ENCODE measurements around the gene RBM38.
A peak's percentile ranks its signal among the peaks of the same experiment; 100 is the strongest.

RBM38 gene

DNA sequence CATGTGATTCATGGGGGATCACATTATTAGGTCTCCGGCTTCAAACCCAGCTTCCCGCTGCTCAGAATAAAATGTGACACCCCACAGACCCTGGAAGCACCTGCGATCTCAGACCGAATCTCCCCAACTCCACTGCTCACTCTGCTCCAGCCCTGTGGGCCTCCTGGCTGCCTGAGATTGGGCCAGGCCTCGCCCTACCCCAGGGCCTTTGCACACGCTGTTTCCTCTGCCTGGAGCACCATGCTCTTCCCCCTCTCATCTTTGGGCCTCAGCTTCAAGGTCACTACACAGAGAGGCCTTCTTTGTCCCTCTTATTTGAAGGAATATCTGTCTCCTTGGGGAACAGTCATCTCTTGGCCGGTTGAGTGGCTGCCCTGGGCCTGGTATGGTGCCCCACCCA lies 48.8 kb downstream of the RBM38 start:
- DNase-seq: no peak

DNA sequence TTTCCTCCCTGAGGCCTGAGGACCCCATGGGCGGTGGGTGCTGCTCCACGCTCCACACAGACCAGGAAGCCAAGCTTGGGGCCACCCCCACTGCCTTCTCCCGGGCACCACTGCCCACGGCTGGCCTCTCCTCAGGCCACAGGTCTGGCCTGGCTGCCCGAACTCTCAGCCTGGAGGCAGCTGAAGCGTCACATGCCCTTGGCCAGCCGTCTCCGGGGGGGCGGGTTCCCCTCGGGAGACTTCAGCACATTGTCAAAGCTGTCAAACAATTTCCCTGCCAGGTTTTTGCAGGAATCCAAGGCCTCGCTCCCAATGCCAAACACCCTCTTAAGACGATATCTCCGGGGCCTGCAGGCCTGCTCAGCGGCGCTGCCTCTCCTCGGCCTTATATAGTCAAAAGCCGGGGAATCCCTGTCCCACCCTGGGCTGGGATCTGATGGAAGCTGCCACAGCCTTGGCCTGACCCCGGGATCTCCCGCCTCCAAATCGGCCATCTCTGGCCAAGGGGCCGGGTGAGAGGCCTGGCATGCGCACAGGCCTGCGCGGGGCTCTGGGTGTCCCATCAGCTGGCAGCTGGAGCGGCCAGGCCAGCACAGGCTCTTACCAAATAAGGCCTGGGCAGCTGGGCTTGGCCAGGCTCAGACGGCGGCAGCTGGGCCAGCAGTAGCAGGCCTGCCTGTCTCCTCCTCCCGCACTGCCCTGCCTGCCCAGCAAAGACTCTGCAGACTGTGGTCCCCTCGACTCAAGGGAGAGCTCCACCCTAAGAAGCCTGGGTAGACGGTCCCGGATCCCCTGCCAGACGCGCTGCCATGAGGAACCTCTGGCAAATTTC lies 49.7 kb downstream of the RBM38 start:
- DNase-seq: peak; percentile 79

GRCh38 chr20:57441510-57442154 lies 50.4 kb downstream of the RBM38 start:
- no peak for DNase-seq

DNA sequence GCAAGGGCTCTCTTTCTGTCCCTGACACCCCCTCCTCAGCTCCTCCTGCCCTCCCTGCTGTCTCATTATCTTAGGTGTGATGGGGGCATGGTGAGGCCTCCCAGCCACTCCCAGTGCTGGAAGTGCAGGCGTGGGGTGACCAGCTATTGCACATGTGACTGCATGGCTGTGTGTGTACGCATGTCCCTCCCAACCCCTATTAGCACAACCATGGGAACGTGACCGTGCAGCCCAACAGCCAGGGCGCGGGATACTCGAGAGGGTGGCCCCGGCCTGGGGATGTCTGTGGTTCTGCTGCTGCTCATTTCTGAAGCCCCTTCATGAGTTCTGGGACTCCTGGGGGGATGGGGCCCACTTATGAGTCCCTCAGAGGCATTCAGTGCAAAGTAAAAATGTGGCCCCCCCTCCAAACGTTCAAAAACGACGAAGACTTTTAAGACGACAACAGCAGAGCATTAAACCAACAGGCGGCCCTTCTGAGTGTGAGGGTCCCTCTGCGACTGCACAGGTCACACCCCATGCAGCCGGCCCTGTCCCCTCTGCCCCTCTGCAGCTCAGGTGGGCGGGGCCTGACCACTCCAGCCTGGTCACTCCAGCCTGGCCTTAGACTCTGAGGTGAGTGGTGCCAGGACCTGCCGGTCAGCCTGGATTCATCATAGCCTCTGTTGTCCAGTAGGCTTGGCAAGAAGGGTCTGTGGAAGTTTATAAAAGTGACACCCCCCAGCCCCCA lies 51.1 kb downstream of the RBM38 start:
- DNase-seq: no peak

GRCh38 chr20:57442888-57443239 lies 51.7 kb downstream of the RBM38 start:
- no peak for DNase-seq

DNA sequence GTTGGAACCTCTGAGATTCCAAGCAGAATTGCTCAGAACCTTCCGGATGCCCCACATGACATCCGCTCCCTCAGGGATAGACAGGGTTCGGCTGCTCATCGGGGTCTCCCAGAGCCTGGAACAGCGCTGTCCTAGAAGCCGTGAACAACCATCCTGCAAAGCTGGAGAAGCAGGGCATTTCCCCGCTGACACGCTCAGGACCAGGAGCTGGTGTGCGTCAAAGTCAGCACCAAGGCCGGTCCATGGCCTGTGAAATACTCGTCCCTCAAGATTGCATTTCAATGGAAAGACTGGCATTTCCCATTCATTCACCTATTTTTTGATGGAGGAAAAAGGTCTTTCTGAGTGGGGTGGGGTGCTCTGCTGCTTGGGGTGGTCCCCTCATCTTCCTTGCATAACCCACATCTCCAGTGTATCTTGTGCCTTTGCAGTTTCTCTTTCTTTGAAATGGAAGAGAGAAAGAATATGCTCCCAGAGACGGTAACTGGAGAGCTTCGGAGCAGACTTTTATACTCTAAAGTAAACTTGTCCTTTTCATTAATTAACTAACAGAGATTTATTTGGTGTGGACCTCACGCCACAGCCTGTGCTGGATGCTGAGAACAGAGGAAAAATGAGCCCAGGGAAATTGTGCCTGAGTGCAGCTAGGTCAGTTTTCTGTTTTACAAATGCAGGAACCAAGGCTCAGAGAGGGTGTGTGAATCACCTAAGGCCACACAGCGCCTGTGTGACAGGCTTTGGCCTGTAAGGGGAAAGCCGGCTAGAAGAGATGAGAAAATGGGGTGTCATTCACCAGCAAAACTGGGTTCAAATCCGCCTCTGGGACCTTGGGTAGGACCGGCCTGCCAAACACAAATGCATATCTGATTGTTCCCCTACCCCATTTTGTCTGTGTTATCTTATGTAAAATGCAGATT lies 52.4 kb downstream of the RBM38 start:
- DNase-seq: no peak

DNA sequence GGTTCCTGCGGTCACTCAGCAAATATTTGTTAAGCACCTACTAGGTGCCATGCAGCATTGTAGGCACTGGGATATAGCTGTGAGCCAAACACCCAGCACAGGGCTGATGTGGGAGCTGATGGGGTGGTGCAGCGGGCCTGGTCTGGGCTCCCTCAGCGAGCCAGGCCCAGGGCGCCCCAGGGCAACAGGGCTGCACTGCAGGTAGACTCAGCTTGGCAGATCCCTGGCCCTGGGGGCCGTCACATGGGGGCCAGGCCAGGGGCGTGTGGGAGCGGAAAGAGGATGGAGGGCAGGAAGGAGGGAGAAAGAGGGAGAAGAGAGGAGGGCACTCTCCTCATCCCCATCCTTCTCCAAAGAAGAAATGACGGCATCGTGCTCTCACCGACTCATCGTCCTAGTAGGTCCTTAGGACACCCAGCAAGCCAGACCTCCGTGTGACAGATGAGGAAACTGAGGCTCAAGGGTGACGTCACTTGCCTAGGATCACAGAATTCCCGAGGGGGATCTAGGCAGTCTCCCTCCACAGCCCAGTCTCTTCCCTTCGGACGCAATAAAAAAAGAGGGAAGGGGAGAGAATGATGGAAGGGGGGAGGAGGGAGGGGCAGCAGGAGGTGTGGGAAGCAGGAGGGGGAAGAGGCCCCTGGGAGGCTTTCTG lies 53.3 kb downstream of the RBM38 start:
- no peak for DNase-seq

DNA sequence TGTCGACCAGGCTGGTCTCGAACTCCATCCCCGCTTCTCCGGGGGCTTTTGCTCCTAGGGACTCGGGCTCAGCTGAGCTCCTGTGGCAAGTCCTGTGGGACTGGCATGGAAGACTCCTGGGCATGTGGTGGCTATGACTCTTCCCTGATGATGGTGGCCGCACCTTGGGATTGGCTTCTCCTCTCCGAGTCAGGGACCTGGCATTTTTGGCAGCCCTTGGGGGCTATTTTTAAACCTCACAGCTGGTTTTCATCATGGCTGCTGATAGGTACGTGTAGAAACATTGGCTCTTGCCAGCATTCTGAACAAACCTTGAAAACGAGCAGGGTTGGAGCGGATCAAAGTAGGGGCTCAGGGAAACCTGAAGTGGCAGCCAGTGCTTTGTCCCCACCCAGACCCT lies 54.1 kb downstream of the RBM38 start:
- DNase-seq: no peak

DNA sequence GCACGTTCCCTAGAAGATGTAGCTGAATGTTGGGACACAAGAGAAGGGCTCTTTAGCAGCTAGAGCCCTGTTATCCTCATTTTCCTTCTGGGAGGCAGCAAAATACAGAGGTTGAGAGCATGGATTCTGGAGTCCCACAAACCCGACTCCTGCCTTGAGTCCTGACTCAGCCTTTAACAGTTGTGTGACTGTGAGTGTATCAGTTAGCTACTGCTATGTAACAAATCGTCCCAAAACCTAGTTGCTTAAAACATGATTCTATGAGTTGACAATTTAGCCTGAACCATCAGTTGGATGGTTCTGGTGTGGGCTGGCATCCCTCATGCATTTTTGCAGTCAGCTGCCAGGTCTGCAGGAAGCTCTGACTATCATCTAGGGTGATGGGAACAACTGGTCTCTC lies 54.6 kb downstream of the RBM38 start:
- DNase-seq: no peak

GRCh38 chr20:57448764-57449354 lies 57.7 kb downstream of the RBM38 start:
- DNase-seq: no peak

DNA sequence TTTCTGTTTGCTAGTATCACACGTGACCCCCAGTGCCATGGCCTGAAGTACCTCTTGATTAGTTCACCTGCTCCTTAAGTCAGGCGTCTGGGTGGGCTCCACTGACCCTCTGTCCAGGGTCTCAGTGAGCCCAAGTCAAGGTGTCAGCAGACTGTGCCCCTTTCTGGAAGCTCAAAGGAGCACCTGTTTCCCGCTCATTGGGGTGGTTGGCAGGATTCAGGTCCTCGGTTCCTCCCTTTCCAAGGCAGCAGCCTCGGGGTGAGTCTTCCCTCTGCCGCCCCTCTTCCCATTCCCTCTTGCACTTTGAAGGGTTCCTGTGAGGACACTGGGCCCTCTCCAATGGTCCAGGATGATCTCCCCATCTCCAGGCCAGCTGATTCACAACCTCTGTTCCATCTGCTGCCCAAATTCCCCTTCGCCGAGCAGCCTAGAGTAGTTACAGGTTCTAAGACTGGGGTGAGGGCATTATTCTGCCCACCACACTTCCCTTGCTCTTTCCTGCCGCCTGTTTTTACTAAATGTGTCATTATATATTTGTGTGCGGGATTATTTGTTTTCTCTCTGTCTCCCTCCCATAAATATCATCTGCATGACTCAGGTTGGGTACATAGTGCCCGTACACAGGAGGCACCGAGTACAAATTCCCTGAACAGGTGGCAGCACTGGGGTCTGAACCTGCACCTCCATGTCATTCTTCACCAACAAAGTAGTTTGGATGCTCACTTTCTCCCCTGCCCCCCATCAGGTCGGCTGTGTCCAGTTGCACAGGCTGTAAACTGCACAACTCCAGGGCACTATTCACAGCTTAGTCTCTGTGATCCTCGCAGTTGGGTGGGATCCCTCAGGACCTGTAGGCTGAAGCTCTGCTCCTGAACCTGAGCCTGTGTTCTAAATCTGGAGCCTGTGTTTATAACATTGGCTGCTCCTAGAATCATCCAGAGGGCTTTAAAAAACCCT lies 58.5 kb downstream of the RBM38 start:
- no peak for DNase-seq

DNA sequence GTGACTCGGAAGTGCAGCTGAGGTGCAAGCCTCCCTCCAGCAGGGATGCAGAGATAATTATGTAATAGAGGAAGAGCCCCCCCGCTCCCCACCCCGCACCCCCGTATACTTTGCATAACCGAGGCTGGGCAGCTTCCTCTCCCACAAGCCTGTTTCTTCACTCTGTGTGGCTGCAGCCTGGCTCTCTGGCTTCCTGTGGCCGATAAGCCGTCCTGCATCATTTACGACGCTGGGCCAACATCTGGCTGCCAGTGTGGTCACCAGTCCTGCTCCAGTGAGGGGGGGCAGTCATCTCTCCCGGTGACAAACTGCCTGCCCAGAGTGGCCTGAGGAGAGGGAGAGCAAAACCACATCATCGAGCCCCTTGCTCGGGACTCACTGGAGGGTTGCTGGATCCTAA lies 59.2 kb downstream of the RBM38 start:
- no peak for DNase-seq

DNA sequence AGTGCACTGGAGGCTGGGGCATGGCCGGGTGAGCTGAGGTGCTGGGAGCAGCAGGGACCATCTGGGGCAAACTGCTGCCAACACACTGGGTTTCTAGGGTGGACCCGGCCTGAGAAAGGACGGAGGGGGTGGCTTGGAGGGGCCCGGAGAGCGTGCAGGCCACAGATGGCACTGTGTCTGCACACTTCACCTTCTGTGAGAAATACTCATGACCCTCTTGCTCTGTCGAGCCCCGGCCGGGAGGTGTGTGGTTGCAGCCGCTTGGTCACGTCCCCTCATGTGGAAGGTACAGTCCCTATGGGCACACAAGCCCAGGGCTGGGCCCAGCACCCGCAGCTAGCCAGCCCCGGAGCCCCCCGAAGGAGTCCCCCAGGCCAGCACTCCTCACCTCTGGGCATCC lies 59.7 kb downstream of the RBM38 start:
- no peak for DNase-seq

DNA sequence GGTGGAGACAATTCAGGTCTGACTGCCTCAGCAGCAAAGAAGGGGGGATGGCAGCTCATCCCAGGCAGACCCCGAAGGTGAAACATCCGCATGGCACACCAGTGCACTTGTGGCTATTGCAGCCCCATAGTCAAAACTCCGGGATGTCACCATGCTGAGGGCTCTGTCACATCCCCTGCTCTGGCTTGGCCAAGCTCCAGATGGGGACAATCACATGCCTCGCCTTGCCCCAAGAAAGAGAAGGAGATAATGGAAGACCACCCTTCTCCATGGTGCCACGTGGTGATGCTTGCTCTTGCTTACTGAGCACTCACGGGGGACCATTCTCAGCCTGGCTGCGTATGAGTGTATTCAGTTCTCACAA lies 60.2 kb downstream of the RBM38 start:
- no peak for DNase-seq

DNA sequence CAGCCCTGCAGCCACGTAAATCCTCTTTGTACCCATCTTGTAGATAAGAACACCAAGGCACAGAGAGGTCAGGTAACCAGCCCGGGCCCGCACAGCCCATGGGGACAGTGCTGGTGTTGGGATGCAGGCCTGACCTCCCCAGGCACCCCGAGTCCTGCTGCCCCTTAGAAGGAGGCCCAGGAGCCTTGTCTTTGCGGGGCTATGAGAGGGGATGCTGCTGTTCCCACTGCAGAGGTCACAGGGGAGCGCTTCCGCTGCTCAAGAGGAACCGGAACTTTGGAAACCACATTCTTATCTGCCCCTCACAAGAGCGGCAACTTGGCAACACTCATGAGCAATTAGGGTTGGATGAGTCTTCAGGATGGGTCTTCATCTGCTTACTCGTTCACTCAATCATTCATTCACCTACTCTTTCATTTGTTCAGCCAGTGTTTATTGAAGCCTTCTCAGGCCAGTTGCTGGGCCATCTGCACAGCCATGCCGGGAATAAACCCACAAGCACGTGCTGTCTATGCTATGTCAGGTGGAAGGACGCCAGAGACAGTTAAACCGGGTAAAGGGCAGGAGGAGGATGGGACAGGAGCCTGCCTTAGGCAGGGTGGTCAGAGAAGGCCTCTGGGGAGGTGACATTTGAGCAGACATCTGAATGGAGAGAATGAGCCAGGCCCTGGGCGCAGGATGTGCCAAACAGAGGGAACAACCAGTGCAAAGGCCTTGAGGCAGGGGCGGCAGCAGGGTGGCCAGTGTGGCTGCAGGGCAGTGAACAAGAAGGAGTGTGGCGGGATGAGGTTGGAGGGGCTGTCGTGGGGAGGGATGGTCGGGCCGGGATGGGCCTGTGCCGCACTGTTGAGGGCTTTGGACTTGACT lies 60.8 kb downstream of the RBM38 start:
- no peak for DNase-seq

- no peak for DNase-seq
These were observed 64.2 kb downstream of the RBM38 start for GRCh38 chr20:57455386-57455785.

- DNase-seq: no peak
These were observed 64.9 kb downstream of the RBM38 start for GRCh38 chr20:57456116-57456515.

- no peak for DNase-seq
These were observed 66.3 kb downstream of the RBM38 start for GRCh38 chr20:57457243-57458095.

Measured in right forelimb (tissue), 1 donor.